ENCODE data around the gene RUBCN. TPM values are rescaled to one million over a fixed set of nuclear protein-coding genes. Genes with fewer than 3 reads are reported as not detected.

The RUBCN gene
- 17.1 TPM for polyA plus RNA-seq (2012; ENCODE audit: insufficient read depth, insufficient read length, low read depth)

DNA sequence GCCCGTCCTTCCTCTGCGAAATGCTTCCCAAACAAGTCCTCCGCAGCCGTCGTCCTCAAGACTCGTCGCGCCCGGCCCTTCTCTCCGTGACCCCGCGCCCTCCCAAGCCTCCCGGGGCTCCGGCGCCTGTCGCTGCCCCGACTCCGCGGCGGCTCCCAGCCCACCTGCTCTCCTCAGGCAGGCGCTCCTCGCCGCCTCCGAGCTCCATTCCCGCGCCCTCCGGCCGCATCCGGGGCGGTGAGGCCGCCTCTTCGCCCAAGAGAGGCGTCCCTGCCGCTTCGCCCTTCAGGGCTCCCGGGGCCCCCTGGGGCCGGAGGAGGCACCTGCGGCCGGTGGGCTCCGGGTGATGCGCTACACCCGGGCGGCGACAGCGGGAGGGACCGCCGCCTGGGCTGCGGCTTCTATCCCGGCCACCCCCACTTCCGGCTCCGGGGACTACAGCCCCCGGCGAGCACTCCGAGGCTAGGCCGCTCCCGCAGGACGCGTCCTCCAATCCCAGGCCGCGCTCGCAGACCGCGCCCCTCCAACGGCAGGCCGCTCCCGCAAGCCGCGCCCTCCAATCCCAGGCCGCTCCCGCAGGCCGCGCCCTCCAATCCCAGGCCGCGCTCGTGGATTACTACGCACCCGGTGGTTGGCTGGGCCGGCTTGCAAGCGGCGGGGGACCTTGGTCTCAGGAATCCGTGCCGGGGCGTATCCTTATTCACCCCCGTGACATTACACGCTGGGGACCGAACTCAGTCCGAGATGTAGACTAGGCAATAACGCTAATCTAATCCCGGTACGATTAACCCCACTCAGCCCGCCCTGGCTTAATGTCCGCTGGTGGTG lies at the start of gene RUBCN:
TSS of gene RUBCN (minus strand) at position 414 of the 828 bp plus-strand sequence. CDS start at position 229, 185 bp downstream.
- H3K27me3 ChIP-seq, result no peaks in the 10 kb centered on the region
- DNase-seq, result peak; percentile 97
- TF ChIP-seq, protein P1, sequence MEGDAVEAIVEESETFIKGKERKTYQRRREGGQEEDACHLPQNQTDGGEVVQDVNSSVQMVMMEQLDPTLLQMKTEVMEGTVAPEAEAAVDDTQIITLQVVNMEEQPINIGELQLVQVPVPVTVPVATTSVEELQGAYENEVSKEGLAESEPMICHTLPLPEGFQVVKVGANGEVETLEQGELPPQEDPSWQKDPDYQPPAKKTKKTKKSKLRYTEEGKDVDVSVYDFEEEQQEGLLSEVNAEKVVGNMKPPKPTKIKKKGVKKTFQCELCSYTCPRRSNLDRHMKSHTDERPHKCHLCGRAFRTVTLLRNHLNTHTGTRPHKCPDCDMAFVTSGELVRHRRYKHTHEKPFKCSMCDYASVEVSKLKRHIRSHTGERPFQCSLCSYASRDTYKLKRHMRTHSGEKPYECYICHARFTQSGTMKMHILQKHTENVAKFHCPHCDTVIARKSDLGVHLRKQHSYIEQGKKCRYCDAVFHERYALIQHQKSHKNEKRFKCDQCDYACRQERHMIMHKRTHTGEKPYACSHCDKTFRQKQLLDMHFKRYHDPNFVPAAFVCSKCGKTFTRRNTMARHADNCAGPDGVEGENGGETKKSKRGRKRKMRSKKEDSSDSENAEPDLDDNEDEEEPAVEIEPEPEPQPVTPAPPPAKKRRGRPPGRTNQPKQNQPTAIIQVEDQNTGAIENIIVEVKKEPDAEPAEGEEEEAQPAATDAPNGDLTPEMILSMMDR (IDR thresholded peaks at IDR 0.05; ENCODE audit: low read depth, low read length), result no peak
- no peaks in the 10 kb centered on the region for H3K36me3 ChIP-seq
- H3K4me1 ChIP-seq, result no peaks in the 10 kb centered on the region
- peak within 1 kb of the TSS; percentile 74 for H3K4me3 ChIP-seq (ENCODE audit: low read depth, low read length)
- H3K9me3 ChIP-seq, result no peaks in the 10 kb centered on the region

DNA sequence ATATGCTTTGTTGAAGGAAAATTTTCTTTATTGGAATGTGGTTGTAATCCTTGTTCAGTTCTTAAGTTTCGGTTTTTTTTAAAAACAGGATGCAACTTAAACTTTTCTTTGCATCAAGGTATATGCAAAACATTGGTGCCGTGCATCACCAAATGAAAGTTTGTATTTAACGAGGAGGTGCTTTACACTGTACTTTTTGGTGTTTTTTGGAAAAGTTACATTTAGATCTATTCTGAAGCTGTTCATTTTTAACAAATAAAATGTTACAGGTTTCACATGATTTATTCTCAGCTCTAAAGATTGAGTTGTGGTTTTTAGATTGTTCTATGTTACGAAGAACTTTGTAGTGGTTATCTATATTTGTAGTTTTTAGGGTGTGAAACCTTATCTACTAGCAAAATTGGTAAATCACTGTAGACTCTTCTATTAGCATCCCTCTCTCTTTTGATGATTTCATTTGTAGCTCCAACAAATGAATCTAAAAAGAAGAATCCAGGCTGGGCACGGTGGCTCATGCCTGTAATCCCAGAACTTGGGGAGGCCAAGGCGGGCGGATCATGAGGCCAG lies 47.4 kb upstream of the RUBCN start:
- no peaks in the 10 kb centered on the region for H3K27me3 ChIP-seq
- DNase-seq, result no peak
- H3K9me3 ChIP-seq, result no peaks in the 10 kb centered on the region
- H3K4me3 ChIP-seq (ENCODE audit: low read depth, low read length), result no peak overlapping the region
- H3K4me1 ChIP-seq, result no peaks in the 10 kb centered on the region
- H3K36me3 ChIP-seq, result peaks cover 10% of the 10 kb centered on the region
- TF ChIP-seq, protein P1 (IDR thresholded peaks at IDR 0.05; ENCODE audit: low read depth, low read length), result no peak

DNA sequence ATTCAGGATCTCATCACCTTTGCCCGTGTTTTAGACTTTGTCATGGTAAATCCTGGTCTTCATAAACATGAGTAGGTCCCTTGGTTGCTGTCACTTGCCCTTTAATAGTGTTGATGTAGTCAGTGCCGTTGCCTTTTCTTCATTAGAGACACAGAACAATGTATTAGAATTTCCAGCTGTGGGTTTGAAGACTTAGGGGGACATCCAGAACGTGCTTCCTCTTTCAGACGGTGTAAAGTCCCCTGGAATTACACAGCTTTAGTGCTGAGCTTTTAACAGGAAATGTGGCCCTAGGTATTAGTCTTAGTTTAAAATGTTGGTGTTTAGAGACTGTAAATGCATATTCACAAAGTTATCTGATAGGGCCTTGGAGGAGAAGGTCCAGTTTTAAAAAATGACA lies 45.5 kb upstream of the RUBCN start:
- TF ChIP-seq, protein P1 (IDR thresholded peaks at IDR 0.05; ENCODE audit: low read depth, low read length), result no peak
- Histone ChIP-seq H3K9me3 (no peaks in the 10 kb centered on the region), H3K36me3 (peaks cover 25% of the 10 kb centered on the region), H3K27me3 (no peaks in the 10 kb centered on the region), H3K4me1 (no peaks in the 10 kb centered on the region), H3K4me3 (ENCODE audit: low read depth, low read length) (no peak overlapping the region)
- DNase-seq, result no peak

DNA sequence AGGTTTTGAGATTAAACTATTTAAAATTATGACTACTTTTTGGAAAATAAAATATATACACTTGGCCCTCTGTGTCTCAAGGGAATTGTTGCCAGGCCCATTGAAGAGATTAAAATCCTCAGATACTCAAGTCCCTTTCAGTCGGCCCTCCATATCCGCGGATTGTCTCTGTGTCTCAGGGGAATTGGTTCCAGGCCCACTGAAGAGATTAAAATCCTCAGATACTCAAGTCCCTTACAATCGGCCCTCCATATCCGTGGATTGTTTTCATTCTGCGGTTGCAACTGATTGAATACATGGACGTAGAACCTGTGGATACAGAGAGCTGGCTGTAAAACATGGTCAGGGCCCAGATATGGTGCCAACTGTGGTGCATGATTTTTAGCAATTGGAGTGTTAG lies 38.6 kb upstream of the RUBCN start:
- Histone ChIP-seq H3K4me1 (no peaks in the 10 kb centered on the region; the same call in 1 of the 2 replicates), H3K36me3 (peaks cover 53% of the 10 kb centered on the region), H3K4me3 (ENCODE audit: low read depth, low read length) (no peak overlapping the region), H3K27me3 (no peaks in the 10 kb centered on the region; the same call in 1 of the 2 replicates), H3K9me3 (no peaks in the 10 kb centered on the region)
- TF ChIP-seq, protein P1 (IDR thresholded peaks at IDR 0.05; ENCODE audit: low read depth, low read length), result no peak
- peak; percentile 54 for DNase-seq

DNA sequence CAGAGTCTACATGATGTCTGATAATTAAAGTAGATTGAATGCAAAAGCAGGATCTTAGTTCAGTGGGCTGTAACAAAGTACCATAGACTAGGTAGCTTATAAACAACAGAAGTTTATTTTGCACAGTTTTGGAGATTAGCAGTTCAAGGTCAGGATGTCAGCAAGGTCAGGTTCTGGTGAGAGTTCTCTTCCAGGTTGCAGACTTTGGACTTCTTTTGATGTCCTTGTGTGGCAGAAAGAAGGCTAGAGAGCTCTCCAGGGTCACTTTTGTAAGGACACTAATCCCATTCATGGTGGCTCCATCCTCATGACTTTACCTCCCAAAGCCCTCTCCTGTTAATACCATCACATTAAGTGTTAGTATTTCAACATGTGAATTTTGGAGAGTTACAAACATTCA lies 25.1 kb upstream of the RUBCN start:
- Histone ChIP-seq H3K27me3 (no peaks in the 10 kb centered on the region), H3K36me3 (peaks cover 42% of the 10 kb centered on the region), H3K9me3 (no peaks in the 10 kb centered on the region), H3K4me1 (no peaks in the 10 kb centered on the region), H3K4me3 (ENCODE audit: low read depth, low read length) (no peak overlapping the region)
- no peak for DNase-seq
- TF ChIP-seq, protein P1 (IDR thresholded peaks at IDR 0.05; ENCODE audit: low read depth, low read length), result no peak

DNA sequence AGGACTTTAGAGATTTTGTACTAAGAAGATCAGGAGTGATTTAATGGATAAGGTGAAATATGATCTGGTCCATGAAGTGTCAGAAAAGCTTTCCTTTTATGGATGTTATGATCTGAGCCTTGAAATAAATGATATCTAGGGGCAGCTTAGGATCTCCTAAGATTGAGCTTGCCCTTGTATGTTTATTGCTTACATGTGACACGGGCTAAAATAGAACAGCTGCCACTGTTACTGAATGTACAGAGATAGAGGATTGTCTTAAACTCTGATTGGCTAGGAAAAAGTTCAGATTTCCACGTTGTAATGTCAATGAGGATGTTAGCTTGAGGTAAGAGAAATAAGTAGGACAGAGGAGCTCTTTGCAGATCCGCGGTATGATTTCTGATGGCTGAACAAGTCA lies 21.8 kb upstream of the RUBCN start:
- DNase-seq, result no peak
- H3K36me3 ChIP-seq, result peaks cover 37% of the 10 kb centered on the region

More for the DNA sequence above, 21.8 kb upstream of the RUBCN start:
- H3K27me3 ChIP-seq, result no peaks in the 10 kb centered on the region
- no peaks in the 10 kb centered on the region for H3K4me1 ChIP-seq
- H3K9me3 ChIP-seq, result no peaks in the 10 kb centered on the region
- TF ChIP-seq, protein P1 (IDR thresholded peaks at IDR 0.05; ENCODE audit: low read depth, low read length), result no peak
- H3K4me3 ChIP-seq (ENCODE audit: low read depth, low read length), result no peak overlapping the region
